MM.1S (cell line): ENCODE data around the gene ADARB2.

ENCODE experiments used
- EZH2phosphoT487 ChIP-seq: fragments of 300-600 bp; sonication (generic); IDR thresholded peaks from 2 replicates; pipeline ENCODE4 v1.6.1; 2018; ENCODE audit warnings: antibody characterized with exemption, low read length
- TF ChIP-seq, protein P1 (sequence below): fragments of 300-600 bp; sonication (generic); IDR thresholded peaks from 2 replicates; pipeline ENCODE4 v1.5.1; 2016; ENCODE audit warnings: antibody characterized with exemption, low read length, mixed read lengths

DNA sequence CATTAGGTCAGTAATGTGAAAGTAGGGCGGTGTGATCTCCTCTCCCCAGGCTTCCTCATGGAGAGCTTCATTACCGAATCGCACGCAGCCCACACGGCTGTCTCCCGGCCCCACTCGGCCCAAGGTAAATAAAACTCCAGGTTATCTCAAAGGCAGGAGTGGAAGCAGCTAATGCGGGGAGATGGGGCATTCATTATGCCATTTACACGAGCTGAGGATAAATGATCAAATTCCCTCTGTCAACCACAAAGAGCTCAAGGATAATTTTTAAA lies 93.5 kb downstream of the ADARB2 start:
- TF ChIP-seq, protein P1, sequence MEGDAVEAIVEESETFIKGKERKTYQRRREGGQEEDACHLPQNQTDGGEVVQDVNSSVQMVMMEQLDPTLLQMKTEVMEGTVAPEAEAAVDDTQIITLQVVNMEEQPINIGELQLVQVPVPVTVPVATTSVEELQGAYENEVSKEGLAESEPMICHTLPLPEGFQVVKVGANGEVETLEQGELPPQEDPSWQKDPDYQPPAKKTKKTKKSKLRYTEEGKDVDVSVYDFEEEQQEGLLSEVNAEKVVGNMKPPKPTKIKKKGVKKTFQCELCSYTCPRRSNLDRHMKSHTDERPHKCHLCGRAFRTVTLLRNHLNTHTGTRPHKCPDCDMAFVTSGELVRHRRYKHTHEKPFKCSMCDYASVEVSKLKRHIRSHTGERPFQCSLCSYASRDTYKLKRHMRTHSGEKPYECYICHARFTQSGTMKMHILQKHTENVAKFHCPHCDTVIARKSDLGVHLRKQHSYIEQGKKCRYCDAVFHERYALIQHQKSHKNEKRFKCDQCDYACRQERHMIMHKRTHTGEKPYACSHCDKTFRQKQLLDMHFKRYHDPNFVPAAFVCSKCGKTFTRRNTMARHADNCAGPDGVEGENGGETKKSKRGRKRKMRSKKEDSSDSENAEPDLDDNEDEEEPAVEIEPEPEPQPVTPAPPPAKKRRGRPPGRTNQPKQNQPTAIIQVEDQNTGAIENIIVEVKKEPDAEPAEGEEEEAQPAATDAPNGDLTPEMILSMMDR, result no peak
- no peak for TF ChIP-seq EZH2phosphoT487
